Neural crest cell (in vitro differentiated cells): ENCODE results near the gene METTL22. TPM values are rescaled to one million over a fixed set of nuclear protein-coding genes. Genes with fewer than 3 reads are reported as not detected.
A peak's percentile ranks its signal among the peaks of the same experiment; 100 is the strongest.

Source experiments
- DNase-seq: peaks from one replicate; pipeline ENCODE4 v3.0.0; 2021; ENCODE audit warnings: low read depth, mixed read lengths, low spot score
- H3K27ac Mint-ChIP-seq: one replicate; pipeline ENCODE4 v1.8.0; 2021; ENCODE audit warnings: mild to moderate bottlenecking, mixed read lengths; ENCODE audit not compliant: unreplicated experiment
- H3K27me3 Mint-ChIP-seq: 2 replicates; pipeline ENCODE4 v1.8.0; 2021; ENCODE audit warnings: low read depth, mild to moderate bottlenecking, mixed read lengths
- H3K36me3 Mint-ChIP-seq: 2 replicates; pipeline ENCODE4 v1.8.0; 2021; ENCODE audit warnings: low read depth, mild to moderate bottlenecking, mixed read lengths
- H3K4me1 Mint-ChIP-seq: 2 replicates; pipeline ENCODE4 v1.8.0; 2021; ENCODE audit warnings: mixed read lengths
- H3K4me3 Mint-ChIP-seq: one replicate; pipeline ENCODE4 v1.8.0; 2021; ENCODE audit warnings: mild to moderate bottlenecking, mixed read lengths
- H3K9me3 Mint-ChIP-seq: 2 replicates; pipeline ENCODE4 v1.8.0; 2021; ENCODE audit warnings: mixed read lengths
- total RNA-seq: library from RNA; stranded (reverse); gene quantifications from 2 replicates; pipeline ENCODE4 v1.2.1, GENCODE V29; 2021
- TF ChIP-seq, protein P1 (sequence below): fragments of 200-600 bp; sonication (generic); conservative IDR thresholded peaks from 2 replicates; pipeline ENCODE4 v1.5.0; 2021; ENCODE audit warnings: antibody characterized with exemption, mild to moderate bottlenecking

Gene METTL22
- total RNA-seq, 1 donor from 2014 or later: 52.0 TPM

DNA sequence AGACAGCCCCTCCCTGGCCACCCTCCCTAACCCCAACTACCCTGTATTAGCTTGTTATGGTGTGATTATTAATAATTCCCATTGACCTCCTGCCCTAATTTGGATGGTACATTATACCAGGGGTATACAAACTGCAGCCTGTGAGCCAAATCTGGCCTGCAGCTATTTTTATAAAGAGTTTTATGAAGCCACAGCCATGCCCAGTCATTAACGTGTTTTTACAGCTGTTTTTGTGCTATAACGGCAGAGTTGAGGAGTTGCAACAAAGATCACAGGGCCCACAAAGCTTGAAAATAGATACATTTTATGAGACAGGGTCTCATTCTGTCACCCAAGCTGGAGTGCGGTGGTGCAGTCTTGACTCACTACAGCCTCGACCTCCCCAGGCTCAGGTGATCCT lies 6.0 kb downstream of the METTL22 start:
- Mint-ChIP-seq H3K4me1 (peaks cover 16% of the 10 kb centered on the region), H3K9me3 (no peaks in the 10 kb centered on the region), H3K27me3 (no peaks in the 10 kb centered on the region), H3K27ac (no peak overlapping the region), H3K36me3 (peaks cover 18% of the 10 kb centered on the region), H3K4me3 (no peak overlapping the region)
- DNase-seq: no peak
- TF ChIP-seq, protein P1, sequence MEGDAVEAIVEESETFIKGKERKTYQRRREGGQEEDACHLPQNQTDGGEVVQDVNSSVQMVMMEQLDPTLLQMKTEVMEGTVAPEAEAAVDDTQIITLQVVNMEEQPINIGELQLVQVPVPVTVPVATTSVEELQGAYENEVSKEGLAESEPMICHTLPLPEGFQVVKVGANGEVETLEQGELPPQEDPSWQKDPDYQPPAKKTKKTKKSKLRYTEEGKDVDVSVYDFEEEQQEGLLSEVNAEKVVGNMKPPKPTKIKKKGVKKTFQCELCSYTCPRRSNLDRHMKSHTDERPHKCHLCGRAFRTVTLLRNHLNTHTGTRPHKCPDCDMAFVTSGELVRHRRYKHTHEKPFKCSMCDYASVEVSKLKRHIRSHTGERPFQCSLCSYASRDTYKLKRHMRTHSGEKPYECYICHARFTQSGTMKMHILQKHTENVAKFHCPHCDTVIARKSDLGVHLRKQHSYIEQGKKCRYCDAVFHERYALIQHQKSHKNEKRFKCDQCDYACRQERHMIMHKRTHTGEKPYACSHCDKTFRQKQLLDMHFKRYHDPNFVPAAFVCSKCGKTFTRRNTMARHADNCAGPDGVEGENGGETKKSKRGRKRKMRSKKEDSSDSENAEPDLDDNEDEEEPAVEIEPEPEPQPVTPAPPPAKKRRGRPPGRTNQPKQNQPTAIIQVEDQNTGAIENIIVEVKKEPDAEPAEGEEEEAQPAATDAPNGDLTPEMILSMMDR: no peak

- H3K4me3 Mint-ChIP-seq: no peak overlapping the region
- peaks cover 18% of the 10 kb centered on the region for H3K36me3 Mint-ChIP-seq
- no peaks in the 10 kb centered on the region for H3K9me3 Mint-ChIP-seq
- H3K4me1 Mint-ChIP-seq: peaks cover 7% of the 10 kb centered on the region
- no peaks in the 10 kb centered on the region for H3K27me3 Mint-ChIP-seq
- no peak for DNase-seq
- peak overlapping the region; percentile 27 for H3K27ac Mint-ChIP-seq
- TF ChIP-seq, protein P1: no peak
Observed at GRCh38 chr16:8628981-8629725, 7.7 kb downstream of the METTL22 start.

GRCh38 chr16:8630255-8630953 lies 8.9 kb downstream of the METTL22 start:
- peaks cover 22% of the 10 kb centered on the region for H3K36me3 Mint-ChIP-seq
- H3K4me1 Mint-ChIP-seq: peaks cover 7% of the 10 kb centered on the region
- no peak overlapping the region for H3K27ac Mint-ChIP-seq
- H3K4me3 Mint-ChIP-seq: no peak overlapping the region
- DNase-seq: no peak
- no peaks in the 10 kb centered on the region for H3K27me3 Mint-ChIP-seq
- TF ChIP-seq, protein P1: no peak
- H3K9me3 Mint-ChIP-seq: no peaks in the 10 kb centered on the region

DNA sequence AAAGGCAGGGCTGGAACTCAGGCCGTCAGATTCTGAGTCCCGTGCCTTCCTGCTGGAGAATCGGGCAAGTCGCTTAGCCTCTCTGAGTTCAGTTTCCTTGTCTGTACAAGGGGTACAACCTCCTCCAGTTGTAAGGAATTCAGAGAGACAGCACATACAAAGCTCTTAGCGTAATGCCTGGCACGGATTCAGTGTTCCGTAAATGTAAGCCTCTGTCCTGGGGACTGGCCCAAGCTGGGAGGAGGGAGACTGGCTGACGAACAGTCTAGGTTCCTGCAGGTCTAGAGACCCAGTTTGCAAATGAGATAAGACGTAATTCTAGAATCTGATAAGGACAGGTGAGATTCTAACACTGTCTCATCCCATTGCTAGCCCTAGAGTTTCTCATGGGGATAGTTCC lies 9.9 kb downstream of the METTL22 start:
- no peaks in the 10 kb centered on the region for H3K9me3 Mint-ChIP-seq

DNA sequence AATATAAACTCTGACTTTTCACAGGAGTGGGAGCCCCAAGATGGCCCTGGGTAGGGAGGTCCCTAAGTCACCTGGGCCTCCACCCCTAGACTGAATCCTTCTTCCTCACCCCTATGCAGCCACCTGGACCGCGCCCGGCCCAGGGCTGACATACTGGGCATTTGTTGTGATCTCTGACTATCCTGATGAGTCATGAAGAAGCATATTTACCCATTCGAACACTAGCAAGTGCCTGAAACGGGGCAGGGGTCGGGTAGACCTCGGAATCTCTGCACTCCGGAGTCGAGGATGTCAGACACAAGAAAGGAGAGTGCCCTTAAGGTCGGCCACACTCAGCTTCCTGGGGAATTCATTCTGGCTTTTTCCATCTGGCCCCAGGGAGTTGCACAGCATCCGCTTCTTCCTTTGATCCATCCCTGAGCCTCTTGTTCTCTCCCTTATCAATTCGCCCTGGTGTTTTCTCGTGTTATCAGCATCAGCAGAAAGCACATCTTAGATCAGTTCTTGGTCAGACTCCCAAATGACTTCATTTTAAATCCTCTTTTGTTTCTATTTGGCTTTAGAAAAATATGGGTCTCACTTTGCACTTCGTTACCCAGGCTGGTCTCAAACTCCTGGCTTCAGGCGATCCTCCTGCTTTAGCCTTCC lies 10.4 kb downstream of the METTL22 start:
- peaks cover 7% of the 10 kb centered on the region for H3K4me1 Mint-ChIP-seq
- H3K9me3 Mint-ChIP-seq: no peaks in the 10 kb centered on the region
- no peak for DNase-seq
- TF ChIP-seq, protein P1: no peak
- H3K27ac Mint-ChIP-seq: peak overlapping the region; percentile 7
- peak overlapping the region; percentile 5 for H3K4me3 Mint-ChIP-seq
- H3K27me3 Mint-ChIP-seq: no peaks in the 10 kb centered on the region
- H3K36me3 Mint-ChIP-seq: peaks cover 24% of the 10 kb centered on the region

More for the DNA sequence above, 9.9 kb downstream of the METTL22 start:
- peaks cover 7% of the 10 kb centered on the region for H3K4me1 Mint-ChIP-seq
- H3K4me3 Mint-ChIP-seq: no peak overlapping the region
- no peaks in the 10 kb centered on the region for H3K27me3 Mint-ChIP-seq
- TF ChIP-seq, protein P1: no peak
- no peak for DNase-seq
- peaks cover 24% of the 10 kb centered on the region for H3K36me3 Mint-ChIP-seq
- no peak overlapping the region for H3K27ac Mint-ChIP-seq
